HPDE6-E6E7 (cell line): Measurements from ENCODE around the gene RASGRP3.

Source experiments
- DNase-seq: peaks from one replicate; pipeline ENCODE4 v3.0.0; 2011; ENCODE audit warnings: missing footprints; ENCODE audit errors: extremely low spot score

Gene RASGRP3

DNA sequence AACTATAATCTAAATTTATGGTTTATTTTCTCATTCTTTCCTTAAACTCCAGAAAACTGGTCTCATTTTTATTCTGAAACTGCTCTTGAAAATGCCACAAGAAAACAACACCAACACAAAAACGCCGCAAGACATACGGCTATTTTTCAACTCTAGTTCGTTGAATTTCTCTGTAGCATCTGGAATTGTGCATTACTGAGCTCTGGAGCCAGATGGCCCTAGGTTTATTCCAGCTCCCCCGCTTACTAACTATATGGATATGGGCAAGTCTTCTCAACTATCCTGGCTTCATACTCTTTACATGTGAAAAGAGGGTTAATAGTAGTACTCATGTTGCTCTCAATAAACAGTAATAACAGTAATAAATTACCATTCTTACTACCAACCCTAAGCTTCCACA is 102.8 kb downstream of the RASGRP3 start:
- no peak for DNase-seq

DNA sequence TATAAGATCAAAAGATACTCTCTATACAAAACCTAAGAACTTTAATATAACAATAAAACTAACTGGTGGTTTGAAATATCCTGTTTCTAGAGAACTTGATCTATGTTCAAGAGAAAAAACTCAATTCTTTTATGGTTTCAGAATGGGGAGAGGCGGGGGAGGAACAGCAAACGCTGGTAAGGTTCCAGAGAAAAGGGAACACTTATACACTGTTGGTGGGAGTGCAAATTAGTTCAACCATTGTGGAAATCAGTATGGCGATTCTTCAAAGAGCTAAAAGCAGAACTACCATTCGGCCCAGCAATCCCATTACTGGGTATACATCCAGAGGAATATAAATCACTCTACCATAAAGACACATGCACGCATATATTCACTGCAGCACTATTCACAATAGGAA is 105.4 kb downstream of the RASGRP3 start:
- DNase-seq = no peak

DNA sequence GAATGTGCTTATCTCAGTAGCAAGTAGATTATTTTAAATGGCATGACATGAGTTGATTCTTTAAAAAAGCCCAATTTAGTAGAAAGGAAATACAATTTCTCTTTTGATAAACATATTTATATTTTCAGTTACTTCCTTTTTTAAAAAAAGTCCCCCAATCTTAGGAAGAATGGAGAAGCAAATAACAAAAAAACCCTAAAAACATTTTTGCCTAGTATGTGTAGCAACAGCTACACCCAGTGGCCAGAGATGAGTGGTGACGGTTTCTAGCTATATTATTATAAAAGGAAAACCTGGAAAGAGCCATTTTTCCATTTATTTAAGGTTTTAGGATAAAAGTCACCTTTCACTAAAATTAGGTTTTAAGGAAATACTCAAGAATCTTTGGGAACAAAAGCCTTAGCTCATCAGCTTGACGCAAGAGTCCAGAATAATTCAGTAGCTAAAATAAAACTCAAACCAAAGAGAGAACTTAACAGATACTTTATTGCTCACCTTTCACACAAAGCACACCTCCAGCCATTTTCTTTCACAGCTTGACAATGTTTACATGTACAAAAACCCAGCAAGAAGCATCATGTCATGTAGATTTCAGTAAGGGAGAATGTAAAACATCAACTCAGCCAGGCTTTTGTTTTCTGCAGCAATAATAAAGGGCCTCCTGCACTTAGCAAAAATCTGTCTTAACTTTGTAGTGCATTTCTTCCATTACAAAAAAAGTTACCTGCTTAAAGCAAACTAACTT is 106.9 kb downstream of the RASGRP3 start:
- no peak for DNase-seq

DNA sequence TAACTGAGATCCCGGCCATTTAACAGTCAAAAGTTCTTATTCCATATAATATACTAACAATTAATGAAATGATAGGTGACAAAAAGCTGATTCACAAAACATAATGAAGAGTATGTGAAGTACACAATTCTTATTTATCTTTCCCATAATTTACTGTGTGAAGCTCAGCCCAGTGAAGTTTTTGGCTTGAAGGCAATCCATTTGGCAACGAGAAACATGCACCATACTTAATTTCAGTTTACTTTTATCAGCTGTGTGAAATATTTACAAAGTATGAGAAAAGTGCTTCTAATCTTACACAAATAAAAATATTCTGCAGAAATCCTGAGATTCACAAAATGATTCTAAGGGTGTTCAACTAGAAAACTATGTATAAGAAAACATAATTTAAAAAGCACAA is 110.3 kb downstream of the RASGRP3 start:
- no peak for DNase-seq

DNA sequence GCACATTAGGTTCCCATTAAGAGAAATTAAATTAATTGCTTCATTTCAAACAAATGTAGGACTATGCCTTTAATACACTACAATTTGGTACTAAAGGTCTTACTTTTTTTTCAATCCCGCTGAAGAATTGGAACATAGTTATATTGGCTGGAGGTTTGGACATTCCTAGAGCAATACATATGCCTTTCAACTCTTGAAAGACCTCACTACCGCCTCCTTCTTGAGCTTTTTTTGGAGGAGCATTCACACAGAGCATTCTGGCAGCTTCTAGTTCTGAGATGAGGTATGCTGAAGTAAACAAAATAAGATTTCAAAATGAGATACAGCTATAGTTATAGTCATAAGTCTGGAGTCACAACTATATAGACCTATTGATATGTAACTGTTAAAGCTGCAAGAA is 111.8 kb downstream of the RASGRP3 start:
- DNase-seq = no peak

DNA sequence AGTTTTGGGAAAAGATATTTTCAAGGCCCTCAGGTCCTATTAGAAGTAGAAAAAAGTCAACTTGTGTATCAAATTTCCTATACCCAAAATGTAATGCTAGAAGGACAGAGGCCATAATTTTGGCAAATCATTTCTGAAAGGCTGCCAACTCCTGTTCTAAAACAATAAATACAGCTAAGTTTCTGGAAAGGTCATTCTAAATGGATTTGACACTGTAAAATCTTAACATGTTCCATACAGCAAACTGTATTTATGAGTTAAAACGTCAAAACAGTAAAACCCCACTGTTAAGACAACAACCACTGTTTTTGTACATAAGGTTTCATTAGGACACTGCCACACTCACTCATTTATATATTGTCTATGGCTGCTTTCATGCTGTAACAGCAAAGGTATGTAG is 113.0 kb downstream of the RASGRP3 start:
- DNase-seq = no peak

DNA sequence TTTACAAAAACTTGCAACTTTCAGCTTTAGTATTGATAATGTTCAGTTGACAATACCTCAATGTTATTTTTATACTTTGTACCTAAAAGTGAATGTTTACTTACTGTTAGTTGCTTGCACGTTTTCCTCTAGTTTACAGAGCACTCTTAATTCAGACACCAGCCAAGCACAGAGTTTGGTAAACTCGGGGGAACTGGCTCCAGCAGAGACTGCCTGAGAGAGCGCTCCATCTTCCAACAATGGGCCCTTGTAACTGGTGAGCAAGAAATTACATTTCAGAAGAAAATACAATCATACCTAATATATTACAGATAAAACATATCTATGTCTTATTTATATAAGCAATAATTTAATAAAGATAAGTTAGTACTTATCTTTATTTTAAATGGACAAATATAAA is 118.9 kb downstream of the RASGRP3 start:
- no peak for DNase-seq

DNA sequence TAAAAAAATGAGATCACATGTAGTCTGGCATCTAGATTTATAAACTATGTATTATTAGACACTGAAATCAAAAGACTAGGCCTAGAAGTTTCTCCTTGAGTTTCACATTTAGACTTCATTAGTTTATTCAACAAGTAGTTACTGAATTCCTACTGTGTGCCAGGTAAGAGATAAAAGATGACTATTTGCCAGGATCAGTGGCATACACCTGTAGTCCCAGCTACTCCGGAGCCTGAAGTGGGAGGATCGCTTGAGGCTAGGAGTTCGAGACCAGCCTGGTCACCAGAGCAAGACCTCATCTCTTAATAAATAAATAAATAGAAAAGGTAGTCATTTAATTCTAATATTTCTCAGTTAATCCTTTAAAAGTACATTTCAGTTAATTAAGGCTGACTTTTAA is 120.6 kb downstream of the RASGRP3 start:
- DNase-seq = no peak

DNA sequence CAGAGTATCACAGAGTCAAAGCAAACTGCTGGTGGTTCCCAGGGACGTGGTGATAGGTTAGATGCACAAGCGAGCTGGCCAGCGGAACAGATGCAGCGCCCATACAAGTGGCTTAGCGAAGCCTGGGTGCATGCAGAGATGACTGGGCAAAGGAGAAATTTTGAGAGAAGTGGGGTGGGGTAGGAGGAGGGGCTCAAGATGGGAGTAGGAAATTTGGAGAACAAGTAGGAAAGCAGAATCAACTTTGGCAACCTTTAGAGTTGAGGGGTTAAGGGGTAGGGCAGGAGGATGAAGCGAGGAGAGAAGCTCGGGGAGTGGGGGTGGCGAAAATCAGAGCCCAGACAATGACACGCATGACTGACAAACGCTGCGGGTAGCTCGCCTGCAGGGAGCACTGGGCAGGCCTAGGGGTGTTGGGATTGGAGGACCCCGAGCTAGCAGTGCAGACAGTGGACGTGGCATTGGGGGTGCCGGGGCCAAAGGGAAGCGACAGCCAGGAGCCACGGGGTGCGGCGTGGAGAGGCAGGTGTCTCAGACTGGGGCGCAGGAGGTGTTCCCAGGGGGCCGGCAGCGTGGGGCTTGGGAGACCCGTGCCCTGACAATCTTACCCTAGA is 122.2 kb downstream of the RASGRP3 start:
- DNase-seq = peak; percentile 28

DNA sequence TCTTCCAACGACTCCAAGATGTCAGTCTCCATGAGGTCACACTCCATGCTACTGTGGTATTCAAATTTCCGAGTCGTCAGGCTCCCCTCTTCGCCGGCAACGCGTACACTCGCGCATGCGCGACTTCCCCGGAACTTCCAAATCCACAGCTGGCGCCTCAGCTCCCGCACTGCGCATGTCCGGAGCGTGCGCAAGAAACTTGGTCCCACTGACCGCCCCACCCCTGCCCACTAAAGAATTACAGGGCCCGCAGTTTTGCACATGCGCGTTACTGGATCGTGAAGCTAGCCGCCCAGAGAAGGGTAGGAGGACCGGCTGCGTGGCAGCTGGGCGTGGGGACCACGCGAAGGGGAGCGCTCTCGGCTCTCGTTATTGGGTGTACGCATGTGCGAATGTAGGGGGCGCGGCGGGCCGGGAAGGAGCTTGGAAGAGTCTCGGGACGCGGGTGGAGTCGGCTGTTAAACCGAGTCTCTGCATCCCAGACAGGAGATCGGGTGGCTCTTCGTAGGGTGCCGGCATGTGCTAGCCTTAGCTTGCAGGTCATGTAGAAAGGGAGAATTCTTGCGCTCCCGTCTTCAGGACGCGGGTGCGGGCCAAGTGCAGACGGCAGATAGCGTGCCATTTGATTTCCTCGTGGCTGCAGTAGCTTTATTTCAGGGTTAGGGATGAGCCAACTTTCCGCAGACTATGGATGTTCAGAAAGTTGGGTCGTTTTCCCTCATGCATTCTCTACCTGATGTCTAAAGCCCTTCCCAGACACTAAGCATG is 122.9 kb downstream of the RASGRP3 start, which contains the start of gene FAM98A:
TSS of gene FAM98A (minus strand) at position 125 of the 768 bp plus-strand sequence. CDS start at position 47, 78 bp downstream.
- DNase-seq = peak; percentile 93

DNA sequence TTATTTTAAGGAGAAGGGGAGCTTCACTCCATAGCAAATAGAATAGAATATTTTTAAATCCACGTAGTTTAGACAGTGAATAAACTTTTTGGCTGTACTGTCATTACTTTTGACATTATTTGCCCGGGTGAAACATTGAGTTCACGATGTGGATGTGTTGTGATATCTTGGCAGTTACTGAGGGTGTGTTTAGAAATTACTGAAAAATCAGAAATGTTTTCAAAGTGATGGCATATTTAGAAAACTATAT is 123.4 kb downstream of the RASGRP3 start:
- no peak for DNase-seq

DNA sequence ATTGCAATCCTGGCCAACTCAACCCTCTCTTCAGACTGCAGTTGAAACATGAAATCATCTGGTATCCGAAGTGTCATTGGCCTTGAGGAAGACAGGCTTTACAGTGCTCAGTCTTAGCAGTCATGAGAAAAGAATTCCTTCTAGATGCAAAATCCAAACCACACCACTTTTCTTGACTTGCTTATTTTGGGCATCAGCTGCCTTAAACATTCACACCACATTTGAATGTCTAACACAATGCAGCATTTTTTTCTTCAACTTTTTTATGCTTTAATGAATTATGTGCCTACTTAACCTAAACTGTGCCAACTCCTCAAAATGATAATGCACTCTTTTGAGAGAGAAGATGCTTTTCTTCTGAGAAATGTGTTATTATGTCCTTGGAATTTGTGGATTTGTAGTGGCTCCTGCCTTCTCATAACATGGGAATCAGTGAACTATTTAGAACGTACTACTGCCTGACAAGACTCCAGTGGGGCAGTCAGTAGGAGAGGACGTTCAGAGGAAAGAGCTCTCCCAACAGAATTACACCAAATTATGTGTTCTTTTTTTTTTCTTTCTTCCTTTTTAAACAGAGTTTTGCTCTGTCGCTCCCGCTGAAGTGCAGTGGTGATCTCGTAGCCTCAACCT is 125.9 kb downstream of the RASGRP3 start:
- no peak for DNase-seq

DNA sequence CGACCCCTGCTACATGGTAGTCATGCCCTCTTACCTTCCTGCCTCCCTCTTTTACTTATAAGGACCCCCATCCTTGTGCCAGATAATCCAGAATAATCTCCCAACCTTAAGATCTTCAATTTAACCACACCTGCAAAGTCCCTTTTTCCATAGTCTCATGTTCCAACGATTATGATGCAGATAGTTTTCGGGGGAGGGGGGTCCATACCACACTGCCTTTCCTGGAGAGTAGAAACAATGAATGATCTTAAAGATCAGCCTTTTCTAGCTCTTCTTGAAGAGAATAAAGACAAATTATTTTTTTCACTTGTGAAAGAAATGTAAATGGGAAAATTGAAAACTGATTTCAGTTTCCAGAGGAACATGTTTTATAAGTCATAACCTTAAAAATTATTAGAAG is 127.0 kb downstream of the RASGRP3 start:
- no peak for DNase-seq

DNA sequence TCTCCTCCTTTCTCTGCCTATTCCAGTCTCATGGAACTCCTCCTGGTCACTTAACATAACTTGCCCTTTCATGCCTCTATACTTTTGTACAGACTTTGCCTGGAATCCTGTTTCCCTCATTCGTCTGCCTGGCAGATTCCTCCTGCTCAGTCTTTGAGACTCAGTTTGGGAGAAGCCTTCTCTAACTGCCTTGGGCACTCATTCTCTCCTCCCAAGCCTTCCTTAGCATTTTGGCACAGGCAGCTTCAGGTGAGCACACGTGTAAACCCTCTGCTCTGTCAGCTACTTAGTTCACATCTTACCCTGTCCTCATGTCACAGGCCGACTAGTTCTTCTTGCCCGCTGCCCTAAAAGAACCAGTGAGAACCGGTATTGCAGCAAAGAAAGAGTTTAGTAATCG is 128.6 kb downstream of the RASGRP3 start:
- no peak for DNase-seq

DNA sequence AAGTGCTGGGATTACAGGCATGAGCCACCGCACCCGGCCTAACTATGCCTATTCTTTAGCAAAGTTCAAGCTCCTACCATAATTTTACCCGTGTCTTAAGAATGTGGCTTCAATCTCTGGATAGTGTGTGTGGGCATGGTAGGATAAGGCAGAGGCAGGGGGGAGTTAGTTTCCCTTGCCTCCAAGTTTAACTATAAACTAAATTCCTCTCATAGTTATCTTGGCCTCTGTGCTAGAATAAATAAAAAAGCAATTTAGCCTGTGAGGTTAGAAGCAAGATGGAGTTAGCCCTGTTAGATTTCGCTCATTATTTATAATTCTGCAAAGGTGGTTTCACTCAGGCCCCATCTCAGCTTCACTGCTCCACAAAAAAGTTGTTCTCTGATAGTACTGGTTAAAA is 129.7 kb downstream of the RASGRP3 start:
- no peak for DNase-seq

DNA sequence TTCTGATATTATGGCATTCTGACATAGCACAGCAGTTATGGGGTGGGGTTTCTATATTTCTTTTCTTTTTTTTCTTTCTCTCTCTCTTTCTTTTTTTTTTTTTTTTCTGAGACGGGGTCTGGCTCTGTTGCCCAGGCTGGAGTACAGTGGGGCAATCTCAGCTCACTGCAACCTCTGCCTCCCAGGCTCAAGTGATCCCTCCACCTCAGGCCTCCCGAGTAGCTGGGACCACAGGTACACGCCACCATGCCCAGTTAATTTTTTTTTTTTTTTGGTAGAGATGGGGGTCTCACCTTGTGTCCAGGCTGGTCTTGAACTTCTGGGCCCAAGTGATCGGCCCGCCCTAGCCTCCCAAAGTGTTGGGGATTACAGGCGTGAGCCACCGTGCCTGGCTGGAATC is 130.2 kb downstream of the RASGRP3 start:
- no peak for DNase-seq

DNA sequence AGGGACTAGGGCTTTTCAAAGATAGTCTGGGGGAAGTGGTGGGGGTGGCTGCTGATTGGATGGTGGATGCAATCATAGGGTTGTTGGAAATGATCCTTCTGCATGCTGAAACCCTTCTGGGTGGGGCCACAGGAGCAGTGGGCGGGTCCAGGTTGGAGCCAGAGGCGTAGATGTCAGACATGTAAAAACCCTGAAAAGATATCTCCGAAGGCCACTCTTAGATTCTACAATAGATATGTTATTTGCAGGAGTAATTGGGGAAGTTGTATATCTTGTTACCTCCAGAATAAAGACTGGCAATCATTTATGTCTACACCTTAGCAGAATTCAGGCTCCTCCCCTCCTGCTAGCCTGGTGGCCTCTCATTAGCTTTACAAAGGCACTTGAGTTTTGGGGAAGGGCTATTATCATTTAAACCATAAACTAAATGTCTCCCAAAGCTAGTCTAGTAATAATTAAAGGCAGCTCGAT is 130.8 kb downstream of the RASGRP3 start:
- no peak for DNase-seq

DNA sequence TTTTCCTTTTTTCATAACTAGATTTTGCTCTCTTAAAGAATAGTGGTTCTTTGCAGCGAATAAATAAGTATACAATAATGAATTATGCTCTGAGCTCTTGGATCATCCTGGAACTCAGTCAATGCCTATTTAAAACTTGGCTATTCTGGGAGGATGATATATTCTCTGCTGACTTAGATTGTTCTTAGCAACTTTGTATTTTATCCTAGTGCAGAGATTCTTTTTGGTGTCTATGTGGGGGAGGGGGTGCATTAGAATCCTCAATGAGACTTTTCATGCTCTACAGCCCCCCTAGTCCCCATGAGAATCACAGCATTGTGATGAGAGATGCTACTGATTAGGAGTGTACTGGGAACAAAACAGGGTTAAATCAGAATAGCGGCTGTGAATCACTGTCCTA is 131.5 kb downstream of the RASGRP3 start:
- DNase-seq = no peak

DNA sequence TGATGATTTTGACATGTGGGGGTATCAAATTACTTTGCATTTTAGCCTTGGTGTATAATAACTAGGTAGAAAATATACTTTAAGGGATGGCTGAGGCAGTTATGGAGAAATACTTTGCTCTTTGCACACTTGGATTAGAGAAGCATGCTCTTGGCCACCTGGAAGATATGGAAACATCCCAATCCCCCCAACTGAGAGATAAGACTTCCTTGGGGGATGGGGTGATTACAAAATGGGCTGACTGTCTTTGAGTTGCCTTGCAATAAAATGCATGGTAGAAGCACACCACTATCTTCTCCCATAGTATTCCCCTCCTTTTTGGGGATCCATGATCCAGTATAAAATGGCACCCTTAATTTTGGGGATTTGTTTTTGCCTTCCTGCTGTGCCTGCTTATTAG is 137.7 kb downstream of the RASGRP3 start:
- DNase-seq = no peak
